ENCODE measurements around the gene SOX10. TPM values are rescaled to one million over a fixed set of nuclear protein-coding genes. Genes with fewer than 3 reads are reported as not detected.

SOX10 gene
- total RNA-seq, result not detected
- not detected for polyA plus RNA-seq

- intact Hi-C loops (cut with micrococcal nuclease), result no loop called here
- no peak within 1 kb of the TSS for H3K27ac Mint-ChIP-seq
- H3K9me3 Mint-ChIP-seq, result no peaks in the 10 kb centered on the region
- CTCF ChIA-PET (ENCODE audit: partially characterized antibody), result no interaction called here
- Histone ChIP-seq H3K27me3 (ENCODE audit: insufficient read depth, low read length) (no peaks in the 10 kb centered on the region), H3K36me3 (ENCODE audit: insufficient read depth, low read length) (no peaks in the 10 kb centered on the region), H3K9me3 (ENCODE audit: control insufficient read depth in 1 of 2, low read length in 2 of 2) (no peaks in the 10 kb centered on the region), H3K4me1 (ENCODE audit: insufficient read depth, low read length) (no peaks in the 10 kb centered on the region), H3K4me3 (ENCODE audit: low read length in 2 of 2) (no peak within 1 kb of the TSS), H3K27ac (ENCODE audit: low read depth, low read length) (no peak within 1 kb of the TSS)
- H3K4me1 Mint-ChIP-seq, result no peaks in the 10 kb centered on the region
- H3K4me3 Mint-ChIP-seq, result no peak within 1 kb of the TSS
- POLR2A ChIA-PET (ENCODE audit: partially characterized antibody), result no interaction called here
- H3K27me3 Mint-ChIP-seq, result no peaks in the 10 kb centered on the region
- H3K36me3 Mint-ChIP-seq, result peaks cover 0 to 3% of the 10 kb centered on the region in 2 donors
- no peak for DNase-seq
Measured at GRCh38 chr22:37983860-37984791, at the start of gene SOX10. Gene SOX10, minus strand, starts transcription at chr22:37984555. Its CDS starts 771 bp downstream, at chr22:37983784.

- Histone ChIP-seq H3K4me1 (ENCODE audit: insufficient read depth, low read length) (no peaks in the 10 kb centered on the region), H3K36me3 (ENCODE audit: insufficient read depth, low read length) (no peaks in the 10 kb centered on the region), H3K4me3 (ENCODE audit: low read length in 2 of 2) (no peak overlapping the region), H3K27me3 (ENCODE audit: insufficient read depth, low read length) (no peaks in the 10 kb centered on the region), H3K9me3 (ENCODE audit: control insufficient read depth in 1 of 2, low read length in 2 of 2) (no peaks in the 10 kb centered on the region), H3K27ac (ENCODE audit: low read depth, low read length) (no peak overlapping the region)
- no peaks in the 10 kb centered on the region for H3K9me3 Mint-ChIP-seq
- H3K27ac Mint-ChIP-seq, result no peak overlapping the region
- no peak overlapping the region for H3K4me3 Mint-ChIP-seq
- H3K4me1 Mint-ChIP-seq, result no peaks in the 10 kb centered on the region
- H3K36me3 Mint-ChIP-seq, result no peaks in the 10 kb centered on the region
- ChIA-PET POLR2A (ENCODE audit: partially characterized antibody) (no interaction called here), CTCF (ENCODE audit: partially characterized antibody) (no interaction called here)
- intact Hi-C loops (cut with micrococcal nuclease), result no loop called here
- no peaks in the 10 kb centered on the region for H3K27me3 Mint-ChIP-seq
- DNase-seq, result no peak
Measured at GRCh38 chr22:38033522-38034277, 49.3 kb upstream of the SOX10 start.

- Mint-ChIP-seq H3K36me3 (no peaks in the 10 kb centered on the region), H3K4me1 (no peaks in the 10 kb centered on the region), H3K9me3 (no peaks in the 10 kb centered on the region), H3K27me3 (no peaks in the 10 kb centered on the region), H3K4me3 (no peak overlapping the region), H3K27ac (no peak overlapping the region)
- POLR2A ChIA-PET (ENCODE audit: partially characterized antibody), result no interaction called here
- no peak overlapping the region for H3K4me3 ChIP-seq (ENCODE audit: low read length in 2 of 2)
- no peak for DNase-seq
- no peaks in the 10 kb centered on the region for H3K9me3 ChIP-seq (ENCODE audit: control insufficient read depth in 1 of 2, low read length in 2 of 2)
- H3K27ac ChIP-seq (ENCODE audit: low read depth, low read length), result no peak overlapping the region
- CTCF ChIA-PET (ENCODE audit: partially characterized antibody), result interaction anchor here (0.5 kb wide), 1 partner anchor 11 kb away, joined by 3 read pairs; no protein-coding TSS in a partner anchor
- no peaks in the 10 kb centered on the region for H3K4me1 ChIP-seq (ENCODE audit: insufficient read depth, low read length)
- H3K27me3 ChIP-seq (ENCODE audit: insufficient read depth, low read length), result no peaks in the 10 kb centered on the region
- no peaks in the 10 kb centered on the region for H3K36me3 ChIP-seq (ENCODE audit: insufficient read depth, low read length)
- intact Hi-C loops (cut with micrococcal nuclease), result no loop called here
Measured at GRCh38 chr22:38032681-38033521, 48.5 kb upstream of the SOX10 start.

DNA sequence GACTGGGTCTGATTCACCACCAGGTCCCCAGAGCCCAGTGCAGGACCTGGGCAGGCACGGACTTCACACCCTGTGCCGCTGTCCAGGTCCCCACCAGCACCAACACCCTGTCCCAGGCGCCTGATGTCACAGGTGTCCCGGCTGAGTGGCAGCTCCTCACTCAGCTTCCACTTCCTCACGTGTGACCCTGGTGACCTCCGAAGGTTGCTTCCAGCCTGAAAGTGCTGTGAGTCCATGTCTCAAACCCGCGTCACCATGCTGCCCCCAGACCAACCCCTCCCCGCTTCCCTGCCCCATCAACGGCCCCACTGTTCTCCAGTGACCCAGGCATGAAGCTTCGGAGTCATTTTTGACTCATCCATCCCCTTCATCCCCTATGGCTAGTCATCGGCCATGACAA, 47.1 kb upstream of the SOX10 start:
- H3K4me3 ChIP-seq (ENCODE audit: low read length in 2 of 2), result no peak overlapping the region
- no peak overlapping the region for H3K27ac Mint-ChIP-seq

DNA sequence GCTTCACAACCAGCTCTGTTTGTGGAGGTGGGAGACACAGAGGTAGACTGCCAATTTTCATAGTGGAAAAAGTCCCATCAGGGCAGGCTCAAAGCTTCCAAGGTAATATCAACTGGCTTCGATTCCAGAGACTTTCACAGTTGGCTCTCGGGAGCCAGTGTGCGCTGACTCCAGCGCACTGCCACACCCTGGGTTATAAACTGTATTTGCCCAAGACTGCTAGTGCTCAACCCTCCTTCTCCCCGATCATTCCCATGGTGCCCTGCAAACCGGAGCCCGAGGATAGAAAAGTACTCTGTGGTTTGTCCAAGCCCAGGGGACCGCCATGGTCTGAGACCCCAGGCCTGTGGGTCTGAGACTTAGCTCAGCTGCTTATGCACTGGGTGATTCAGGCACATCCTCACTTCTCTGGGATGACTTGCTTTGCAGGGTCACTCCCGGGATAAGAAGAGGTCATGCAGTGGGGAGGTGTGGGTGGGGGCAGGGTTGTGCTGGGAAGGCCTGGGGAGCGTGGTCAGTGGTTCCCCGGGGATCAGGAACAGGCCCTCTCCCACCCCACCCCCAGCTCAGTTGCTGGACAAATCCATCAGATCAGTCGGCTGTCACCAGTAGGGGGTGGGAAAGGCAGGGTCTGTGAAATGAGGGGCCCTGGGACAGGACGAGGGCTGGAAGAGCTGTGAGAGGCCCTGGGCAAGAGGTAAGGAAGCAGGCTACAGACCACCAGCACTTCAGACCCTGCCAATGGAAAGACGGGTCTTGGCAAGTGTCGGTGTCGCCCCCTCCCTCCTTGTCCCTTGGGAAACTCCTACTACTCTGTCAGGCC, 46.2 kb upstream of the SOX10 start:
- intact Hi-C loops (cut with micrococcal nuclease), result no loop called here
- Histone ChIP-seq H3K27ac (ENCODE audit: low read depth, low read length) (no peak overlapping the region), H3K27me3 (ENCODE audit: insufficient read depth, low read length) (no peaks in the 10 kb centered on the region), H3K36me3 (ENCODE audit: insufficient read depth, low read length) (no peaks in the 10 kb centered on the region), H3K4me3 (ENCODE audit: low read length in 2 of 2) (no peak overlapping the region), H3K9me3 (ENCODE audit: control insufficient read depth in 1 of 2, low read length in 2 of 2) (no peaks in the 10 kb centered on the region), H3K4me1 (ENCODE audit: insufficient read depth, low read length) (no peaks in the 10 kb centered on the region)
- no peak overlapping the region for H3K4me3 Mint-ChIP-seq
- no peak overlapping the region for H3K27ac Mint-ChIP-seq
- H3K4me1 Mint-ChIP-seq, result peaks cover 0 to 1% (median 0%) of the 10 kb centered on the region in 4 donors
- CTCF ChIA-PET (ENCODE audit: partially characterized antibody), result no interaction called here
- H3K9me3 Mint-ChIP-seq, result no peaks in the 10 kb centered on the region
- H3K36me3 Mint-ChIP-seq, result no peaks in the 10 kb centered on the region
- H3K27me3 Mint-ChIP-seq, result no peaks in the 10 kb centered on the region
- POLR2A ChIA-PET (ENCODE audit: partially characterized antibody), result no interaction called here
- DNase-seq, result no peak

More for the DNA sequence above, 47.1 kb upstream of the SOX10 start:
- H3K4me3 Mint-ChIP-seq, result no peak overlapping the region
- Histone ChIP-seq H3K27me3 (ENCODE audit: insufficient read depth, low read length) (no peaks in the 10 kb centered on the region), H3K9me3 (ENCODE audit: control insufficient read depth in 1 of 2, low read length in 2 of 2) (no peaks in the 10 kb centered on the region), H3K27ac (ENCODE audit: low read depth, low read length) (no peak overlapping the region), H3K4me1 (ENCODE audit: insufficient read depth, low read length) (no peaks in the 10 kb centered on the region), H3K36me3 (ENCODE audit: insufficient read depth, low read length) (no peaks in the 10 kb centered on the region)
- H3K9me3 Mint-ChIP-seq, result no peaks in the 10 kb centered on the region
- intact Hi-C loops (cut with micrococcal nuclease), result no loop called here
- CTCF ChIA-PET (ENCODE audit: partially characterized antibody), result no interaction called here
- no peak for DNase-seq
- no peaks in the 10 kb centered on the region for H3K27me3 Mint-ChIP-seq
- H3K36me3 Mint-ChIP-seq, result no peaks in the 10 kb centered on the region
- POLR2A ChIA-PET (ENCODE audit: partially characterized antibody), result no interaction called here
- H3K4me1 Mint-ChIP-seq, result peaks cover 0 to 1% (median 0%) of the 10 kb centered on the region in 4 donors

GRCh38 chr22:38029901-38030300, 45.5 kb upstream of the SOX10 start:
- H3K27ac ChIP-seq (ENCODE audit: low read depth, low read length), result no peak overlapping the region
- no peaks in the 10 kb centered on the region for H3K27me3 ChIP-seq (ENCODE audit: insufficient read depth, low read length)
- H3K9me3 ChIP-seq (ENCODE audit: control insufficient read depth in 1 of 2, low read length in 2 of 2), result no peaks in the 10 kb centered on the region
- Mint-ChIP-seq H3K9me3 (no peaks in the 10 kb centered on the region), H3K4me1 (peaks cover 0 to 4% (median 0%) of the 10 kb centered on the region in 4 donors), H3K4me3 (no peak overlapping the region), H3K36me3 (no peaks in the 10 kb centered on the region), H3K27me3 (no peaks in the 10 kb centered on the region), H3K27ac (no peak overlapping the region)
- no peaks in the 10 kb centered on the region for H3K4me1 ChIP-seq (ENCODE audit: insufficient read depth, low read length)
- CTCF ChIA-PET (ENCODE audit: partially characterized antibody), result no interaction called here
- POLR2A ChIA-PET (ENCODE audit: partially characterized antibody), result no interaction called here
- H3K4me3 ChIP-seq (ENCODE audit: low read length in 2 of 2), result no peak overlapping the region
- intact Hi-C loops (cut with micrococcal nuclease), result no loop called here
- DNase-seq, result no peak
- no peaks in the 10 kb centered on the region for H3K36me3 ChIP-seq (ENCODE audit: insufficient read depth, low read length)
